Measurements from ENCODE around the gene UTS2. TPM values are rescaled to one million over a fixed set of nuclear protein-coding genes. Genes with fewer than 3 reads are reported as not detected.
A peak's percentile ranks its signal among the peaks of the same experiment; 100 is the strongest.

The UTS2 gene
- total RNA-seq, 6 experiments from 2014 or later, result not detected

- Histone ChIP-seq H3K9me3 (no peaks in the 10 kb centered on the region), H3K27ac (no peak overlapping the region), H3K4me3 (no peak overlapping the region), H3K36me3 (no peaks in the 10 kb centered on the region), H3K4me1 (no peaks in the 10 kb centered on the region), H3K27me3 (no peaks in the 10 kb centered on the region)
- 41% methylated on average over 13 of the region's 15 CpGs for WGBS (ENCODE audit: insufficient coverage, low coverage, low lambda C conversion rate, missing lambda C conversion rate)
- ATAC-seq, result peak in 3 of 4 donors; percentile 23 to 55 (median 48)
- DNase-seq, result no peak
- peak in 1 of 4 donors; percentile 7 for TF ChIP-seq CTCF (IDR thresholded peaks at IDR 0.05)
- TF ChIP-seq POLR2A (IDR thresholded peaks at IDR 0.05), result no peak
- intact Hi-C loops (cut with DNase I), result no loop called here
These were observed 3.5 kb upstream of the UTS2 start for GRCh38 chr1:7856345-7856744.

- intact Hi-C loops (cut with DNase I), result no loop called here
- Histone ChIP-seq H3K27me3 (no peaks in the 10 kb centered on the region), H3K27ac (no peak overlapping the region), H3K4me1 (no peaks in the 10 kb centered on the region), H3K36me3 (no peaks in the 10 kb centered on the region), H3K9me3 (no peaks in the 10 kb centered on the region), H3K4me3 (no peak overlapping the region)
- ATAC-seq (peak in 2 of 4 donors; percentile 25 to 49), DNase-seq (no peak)
- TF ChIP-seq POLR2A (IDR thresholded peaks at IDR 0.05) (no peak), CTCF (IDR thresholded peaks at IDR 0.05) (no peak)
- WGBS (ENCODE audit: insufficient coverage, low coverage, low lambda C conversion rate, missing lambda C conversion rate), result 74% methylated on average over 4 of the region's 7 CpGs
These were observed 790 bp upstream of the UTS2 start for GRCh38 chr1:7853684-7854026.

- intact Hi-C loops (cut with DNase I), result no loop called here
- no peak for ATAC-seq
These were observed 2.1 kb downstream of the UTS2 start for GRCh38 chr1:7850786-7851185.

GRCh38 chr1:7847599-7847998, 5.3 kb downstream of the UTS2 start:
- Histone ChIP-seq H3K4me3 (no peak overlapping the region), H3K9me3 (no peaks in the 10 kb centered on the region), H3K36me3 (peaks cover 0 to 25% (median 5%) of the 10 kb centered on the region in 4 donors), H3K4me1 (no peaks in the 10 kb centered on the region), H3K27me3 (no peaks in the 10 kb centered on the region), H3K27ac (no peak overlapping the region)
- no peak for DNase-seq
- TF ChIP-seq POLR2A (IDR thresholded peaks at IDR 0.05) (no peak), CTCF (IDR thresholded peaks at IDR 0.05) (no peak)
- WGBS (ENCODE audit: insufficient coverage, low coverage, low lambda C conversion rate, missing lambda C conversion rate), result 53% methylated on average over 4 of the region's 4 CpGs
- ATAC-seq, result no peak
- intact Hi-C loops (cut with DNase I), result no loop called here

More at GRCh38 chr1:7850786-7851185, 2.1 kb downstream of the UTS2 start:
- no peak for TF ChIP-seq POLR2A (IDR thresholded peaks at IDR 0.05)
- no peak for TF ChIP-seq CTCF (IDR thresholded peaks at IDR 0.05)
- no peaks in the 10 kb centered on the region for H3K9me3 ChIP-seq
- H3K4me3 ChIP-seq, result no peak overlapping the region
- H3K4me1 ChIP-seq, result no peaks in the 10 kb centered on the region
- H3K27me3 ChIP-seq, result no peaks in the 10 kb centered on the region
- no peak overlapping the region for H3K27ac ChIP-seq
- H3K36me3 ChIP-seq, result no peaks in the 10 kb centered on the region
- no peak for DNase-seq
- 83% methylated on average over 11 of the region's 15 CpGs for WGBS (ENCODE audit: insufficient coverage, low coverage, low lambda C conversion rate, missing lambda C conversion rate)

- intact Hi-C loops (cut with DNase I), result no loop called here
- 90% methylated on average over 7 of the region's 7 CpGs for WGBS (ENCODE audit: insufficient coverage, low coverage, low lambda C conversion rate, missing lambda C conversion rate)
- no peak for TF ChIP-seq CTCF (IDR thresholded peaks at IDR 0.05)
- no peak for TF ChIP-seq POLR2A (IDR thresholded peaks at IDR 0.05)
- H3K27ac ChIP-seq, result no peak overlapping the region
- no peak for DNase-seq
- H3K9me3 ChIP-seq, result no peaks in the 10 kb centered on the region
- peaks cover 0 to 33% (median 7%) of the 10 kb centered on the region in 4 donors for H3K36me3 ChIP-seq
- H3K27me3 ChIP-seq, result no peaks in the 10 kb centered on the region
- H3K4me3 ChIP-seq, result no peak overlapping the region
- no peaks in the 10 kb centered on the region for H3K4me1 ChIP-seq
- no peak for ATAC-seq
These were observed 6.2 kb downstream of the UTS2 start for GRCh38 chr1:7846656-7847055.
